Astrocyte (in vitro differentiated cells and primary cell): Measurements from ENCODE around the gene ABHD12.

ENCODE experiments used
- EZH2 ChIP-seq: IDR thresholded peaks from 2 replicates; pipeline ENCODE4 v1.6.1; 2012; ENCODE audit warnings: mild to moderate bottlenecking, low read length, inconsistent platforms; ENCODE audit not compliant: insufficient read depth
- TF ChIP-seq, protein P1 (sequence below): IDR thresholded peaks from 2 replicates; pipeline ENCODE4 v1.5.1; 2011; ENCODE audit warnings: low read depth, mild to moderate bottlenecking, inconsistent platforms, low read length, moderate library complexity; ENCODE audit not compliant: insufficient read depth

DNA sequence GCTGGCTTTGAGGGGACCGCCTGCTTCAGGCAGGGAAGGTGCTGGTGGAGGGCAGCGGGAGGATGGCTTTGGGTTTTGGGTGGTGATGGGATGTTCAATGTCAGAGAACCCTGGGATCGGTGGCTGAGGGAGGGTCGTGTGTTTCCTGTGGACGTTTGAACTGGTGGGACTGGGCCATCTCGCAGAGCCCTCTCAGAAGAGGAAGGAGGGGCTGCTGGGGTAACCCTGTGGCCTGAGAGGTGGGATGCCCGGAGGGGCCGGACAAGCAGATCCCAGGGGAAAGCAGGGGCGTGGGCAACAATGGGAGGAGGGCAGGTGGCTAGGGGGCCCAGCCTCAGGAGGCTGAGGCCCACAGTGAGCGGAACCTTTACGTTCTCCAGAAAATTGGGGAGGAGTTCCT lies 107.8 kb downstream of the ABHD12 start:
- TF ChIP-seq, protein P1, sequence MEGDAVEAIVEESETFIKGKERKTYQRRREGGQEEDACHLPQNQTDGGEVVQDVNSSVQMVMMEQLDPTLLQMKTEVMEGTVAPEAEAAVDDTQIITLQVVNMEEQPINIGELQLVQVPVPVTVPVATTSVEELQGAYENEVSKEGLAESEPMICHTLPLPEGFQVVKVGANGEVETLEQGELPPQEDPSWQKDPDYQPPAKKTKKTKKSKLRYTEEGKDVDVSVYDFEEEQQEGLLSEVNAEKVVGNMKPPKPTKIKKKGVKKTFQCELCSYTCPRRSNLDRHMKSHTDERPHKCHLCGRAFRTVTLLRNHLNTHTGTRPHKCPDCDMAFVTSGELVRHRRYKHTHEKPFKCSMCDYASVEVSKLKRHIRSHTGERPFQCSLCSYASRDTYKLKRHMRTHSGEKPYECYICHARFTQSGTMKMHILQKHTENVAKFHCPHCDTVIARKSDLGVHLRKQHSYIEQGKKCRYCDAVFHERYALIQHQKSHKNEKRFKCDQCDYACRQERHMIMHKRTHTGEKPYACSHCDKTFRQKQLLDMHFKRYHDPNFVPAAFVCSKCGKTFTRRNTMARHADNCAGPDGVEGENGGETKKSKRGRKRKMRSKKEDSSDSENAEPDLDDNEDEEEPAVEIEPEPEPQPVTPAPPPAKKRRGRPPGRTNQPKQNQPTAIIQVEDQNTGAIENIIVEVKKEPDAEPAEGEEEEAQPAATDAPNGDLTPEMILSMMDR = no peak
- no peak for TF ChIP-seq EZH2
